ENCODE measurements around the gene PMEL. TPM values are rescaled to one million over a fixed set of nuclear protein-coding genes. Genes with fewer than 3 reads are reported as not detected.

PMEL gene
- polyA plus RNA-seq, 1 donor (not counting 4 experiments of a cell fraction or from before 2014, with no cell fraction given): 1.3 TPM

DNA sequence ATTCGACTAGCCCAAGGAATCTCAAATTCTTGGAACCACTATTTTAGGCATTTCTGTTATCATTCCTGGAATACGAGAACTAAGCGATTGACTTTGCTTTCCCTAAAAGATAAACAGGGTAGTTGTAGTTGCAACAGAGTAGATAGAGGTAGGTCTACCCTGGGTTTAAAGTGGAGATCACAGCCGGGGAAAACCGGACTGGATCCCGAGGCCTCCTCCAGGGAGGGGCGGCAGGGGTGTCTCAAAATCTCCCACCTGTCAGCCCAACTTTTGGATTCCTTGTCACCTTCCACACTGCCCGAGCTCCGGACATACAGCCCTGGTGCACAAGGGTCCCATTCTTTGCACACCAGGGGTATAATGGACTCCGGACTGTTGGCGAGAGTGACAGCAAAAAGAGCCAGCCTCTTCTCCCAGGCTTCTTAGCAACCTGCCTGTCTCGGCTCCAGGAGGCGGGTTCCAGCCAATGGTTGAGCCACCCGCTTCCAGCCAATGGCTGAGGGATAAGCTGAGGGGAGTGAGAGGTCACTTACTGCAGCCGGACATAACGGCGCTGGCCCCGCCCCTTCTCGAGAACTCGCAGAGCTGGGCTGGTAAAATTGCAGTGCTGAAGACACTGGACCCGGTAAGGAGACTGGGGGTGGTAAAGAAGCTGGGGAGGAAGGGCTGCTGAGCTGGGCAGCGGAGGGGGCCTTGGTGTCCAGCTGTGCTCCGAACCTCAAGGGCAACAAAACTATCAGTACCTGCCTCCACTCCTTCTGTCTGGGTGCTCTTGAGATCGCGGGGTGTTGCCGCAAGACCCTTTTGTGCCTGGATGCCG lies 31.1 kb upstream of the PMEL start, which contains the start of gene SUOX:
Gene SUOX (plus strand): TSS at position 562 of the 820 bp plus-strand sequence. CDS start 4,946 bp downstream, outside the sequence.
- H2AFZ ChIP-seq (ENCODE audit: control insufficient read depth, low read length): peak within 1 kb of the TSS; percentile 89
- no peaks in the 10 kb centered on the region for H3K9me3 ChIP-seq (ENCODE audit: control insufficient read depth, low read depth, low read length)
- H3K27me3 ChIP-seq (ENCODE audit: control insufficient read depth, extremely low read depth, insufficient read depth, low read length): no peaks in the 10 kb centered on the region
- H3K9me1 ChIP-seq (ENCODE audit: control insufficient read depth, extremely low read depth, insufficient read depth, low read length): no peaks in the 10 kb centered on the region
- peaks cover 6% of the 10 kb centered on the region for H3K4me1 ChIP-seq (ENCODE audit: control insufficient read depth, extremely low read depth, insufficient read depth, low read length)
- H3K27ac ChIP-seq (ENCODE audit: control insufficient read depth, insufficient read depth, low read length): peak within 1 kb of the TSS; percentile 36
- H3K4me2 ChIP-seq (ENCODE audit: control insufficient read depth, extremely low read depth, insufficient read depth, low read depth, low read length): peak within 1 kb of the TSS; percentile 78
- DNase-seq (ENCODE audit: low read depth, low spot score) (peak; percentile 66), FAIRE-seq (peak; percentile 78)
- dilution Hi-C loops (cut with MboI; ENCODE audit: extremely low pct_ligation_motif_present, low sequenced_read_pairs): no loop called here
- peak within 1 kb of the TSS; percentile 52 to 85 (median 75) for H3K4me3 ChIP-seq (ENCODE audit: control insufficient read depth in 2 of 3, extremely low read depth in 1 of 3, insufficient read depth in 2 of 3, low read depth in 1 of 3, low read length in 3 of 3)
- TF ChIP-seq CTCF (optimal IDR thresholded peaks at IDR 0.05 in 1 of 3, IDR thresholded peaks at IDR 0.05 in 1 of 3, conservative IDR thresholded peaks at IDR 0.05 in 1 of 3; ENCODE audit: extremely low read depth in 1 of 3, insufficient read depth in 2 of 3, low read length in 3 of 3): no peak
- TF ChIP-seq EZH2 (IDR thresholded peaks at IDR 0.05; ENCODE audit: low read length): no peak
- H3K36me3 ChIP-seq (ENCODE audit: control insufficient read depth in 2 of 2, extremely low read depth in 1 of 2, insufficient read depth in 2 of 2, low read length in 2 of 2): peaks cover 19 to 20% of the 10 kb centered on the region in 2 experiments
- H3K79me2 ChIP-seq (ENCODE audit: control insufficient read depth, insufficient read depth, low read length): no peaks in the 10 kb centered on the region
- peak within 1 kb of the TSS; percentile 58 for H3K9ac ChIP-seq (ENCODE audit: control insufficient read depth, extremely low read depth, insufficient read depth, low read length)
- H4K20me1 ChIP-seq (ENCODE audit: control insufficient read depth, extremely low read depth, insufficient read depth, low read length): no peaks in the 10 kb centered on the region

DNA sequence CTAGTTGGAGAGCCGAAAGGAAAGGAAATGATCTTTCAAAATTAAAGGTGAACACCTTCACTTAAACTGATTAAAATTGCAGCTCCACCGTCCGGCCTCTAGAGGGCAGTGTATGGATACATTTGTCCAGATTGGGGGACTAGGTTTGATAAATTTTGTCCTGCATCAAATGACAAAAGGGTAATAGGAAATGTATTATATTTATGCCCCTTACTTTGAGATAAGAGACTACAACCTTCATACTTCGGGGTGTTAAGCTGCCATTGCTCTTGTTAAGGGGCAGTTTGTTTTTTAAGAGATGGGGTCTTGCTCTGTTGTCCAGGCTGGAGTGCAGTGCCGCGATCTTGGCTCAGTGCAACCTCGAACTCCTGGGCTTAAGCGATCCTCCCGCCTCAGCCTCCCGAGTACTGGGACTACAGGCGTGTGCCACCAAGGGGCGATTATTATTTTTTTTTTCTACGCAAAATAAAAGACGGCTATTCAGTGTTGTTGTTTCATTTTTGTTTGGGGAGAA lies 30.4 kb upstream of the PMEL start:
- peaks cover 6% of the 10 kb centered on the region for H3K4me1 ChIP-seq (ENCODE audit: control insufficient read depth, extremely low read depth, insufficient read depth, low read length)
- H3K27me3 ChIP-seq (ENCODE audit: control insufficient read depth, extremely low read depth, insufficient read depth, low read length): no peaks in the 10 kb centered on the region
- H3K79me2 ChIP-seq (ENCODE audit: control insufficient read depth, insufficient read depth, low read length): no peaks in the 10 kb centered on the region
- peaks cover 21 to 23% of the 10 kb centered on the region in 2 experiments for H3K36me3 ChIP-seq (ENCODE audit: control insufficient read depth in 2 of 2, extremely low read depth in 1 of 2, insufficient read depth in 2 of 2, low read length in 2 of 2)
- no peaks in the 10 kb centered on the region for H3K9me1 ChIP-seq (ENCODE audit: control insufficient read depth, extremely low read depth, insufficient read depth, low read length)
- peak overlapping the region; percentile 52 to 85 (median 75) for H3K4me3 ChIP-seq (ENCODE audit: control insufficient read depth in 2 of 3, extremely low read depth in 1 of 3, insufficient read depth in 2 of 3, low read depth in 1 of 3, low read length in 3 of 3)
- peak overlapping the region; percentile 58 for H3K9ac ChIP-seq (ENCODE audit: control insufficient read depth, extremely low read depth, insufficient read depth, low read length)
- H3K9me3 ChIP-seq (ENCODE audit: control insufficient read depth, low read depth, low read length): no peaks in the 10 kb centered on the region
- DNase-seq (ENCODE audit: low read depth, low spot score) (no peak), FAIRE-seq (peak; percentile 34)
- H4K20me1 ChIP-seq (ENCODE audit: control insufficient read depth, extremely low read depth, insufficient read depth, low read length): no peaks in the 10 kb centered on the region
- dilution Hi-C loops (cut with MboI; ENCODE audit: extremely low pct_ligation_motif_present, low sequenced_read_pairs): no loop called here
- H2AFZ ChIP-seq (ENCODE audit: control insufficient read depth, low read length): peak overlapping the region; percentile 89
- peak overlapping the region; percentile 78 for H3K4me2 ChIP-seq (ENCODE audit: control insufficient read depth, extremely low read depth, insufficient read depth, low read depth, low read length)
- TF ChIP-seq EZH2 (IDR thresholded peaks at IDR 0.05; ENCODE audit: low read length): no peak
- peak; percentile 61 to 85 (median 66) for TF ChIP-seq CTCF (optimal IDR thresholded peaks at IDR 0.05 in 1 of 3, IDR thresholded peaks at IDR 0.05 in 1 of 3, conservative IDR thresholded peaks at IDR 0.05 in 1 of 3; ENCODE audit: extremely low read depth in 1 of 3, insufficient read depth in 2 of 3, low read length in 3 of 3)
- H3K27ac ChIP-seq (ENCODE audit: control insufficient read depth, insufficient read depth, low read length): peak overlapping the region; percentile 36

Data from keratinocyte (primary cell).